ENCODE measurements around the gene C2CD3. TPM values are rescaled to one million over a fixed set of nuclear protein-coding genes. Genes with fewer than 3 reads are reported as not detected.

The C2CD3 gene, protein sequence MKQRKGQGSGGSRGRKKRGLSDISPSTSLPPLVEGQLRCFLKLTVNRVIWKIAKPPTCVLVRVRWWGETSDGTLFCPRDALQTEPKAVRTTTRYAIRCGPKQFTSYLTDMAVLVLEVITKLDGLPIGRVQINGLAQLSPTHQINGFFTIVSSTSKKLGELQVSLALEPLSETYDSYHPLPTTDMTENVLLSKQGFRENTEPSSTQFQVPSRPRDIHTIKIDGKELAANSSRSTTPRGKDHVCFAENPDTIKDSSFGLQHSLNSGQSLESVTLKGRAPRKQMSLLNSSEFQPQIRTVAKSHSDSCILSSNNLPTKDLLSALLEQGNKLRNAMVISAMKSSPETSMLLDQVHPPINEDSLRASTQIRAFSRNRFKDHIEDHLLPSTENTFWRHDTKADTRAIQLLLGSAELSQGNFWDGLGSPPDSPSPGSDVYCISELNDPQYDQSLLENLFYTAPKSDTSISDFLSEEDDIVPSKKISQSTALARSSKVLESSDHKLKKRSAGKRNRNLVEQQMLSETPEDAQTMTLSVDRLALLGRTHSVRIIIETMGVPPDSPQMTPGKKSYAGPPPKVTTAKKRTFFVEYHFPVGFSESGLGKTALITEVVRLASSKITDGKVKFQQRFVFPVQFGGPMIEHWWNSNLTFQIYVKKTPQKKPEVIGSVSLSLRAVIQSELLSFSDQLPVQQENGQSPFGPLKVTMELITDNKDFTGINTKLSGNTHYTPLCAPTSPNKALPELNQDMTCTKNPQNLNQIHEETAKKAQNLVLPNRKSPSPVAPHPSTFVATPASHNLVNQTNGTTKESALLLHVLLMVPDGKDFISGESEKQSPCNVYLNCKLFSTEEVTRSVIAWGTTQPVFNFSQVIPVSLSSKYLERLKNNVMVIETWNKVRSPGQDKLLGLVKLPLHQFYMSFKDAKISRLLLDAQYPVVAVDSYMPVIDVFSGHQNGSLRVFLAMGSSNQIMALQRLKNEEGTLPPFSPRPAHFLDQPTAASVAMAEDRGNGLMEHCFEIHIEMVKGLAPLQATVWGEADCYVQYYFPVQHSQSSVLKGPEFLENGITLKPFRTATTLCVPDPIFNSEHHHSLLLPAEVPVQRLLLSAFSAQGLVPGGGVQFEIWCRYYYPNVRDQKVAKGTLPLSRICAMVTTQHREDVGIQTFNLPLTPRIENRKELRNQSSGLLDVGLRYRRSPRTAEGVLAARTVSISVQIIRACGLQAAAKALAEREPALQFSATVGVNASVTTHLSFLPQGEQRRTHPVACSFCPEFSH (N-terminal part only)
- total RNA-seq = 10 to 100 TPM; 11.4 to 30.1 (median 25.3) TPM

GRCh38 chr11:74170694-74171629, at the start of gene C2CD3, which contains the start of gene PPME1:
TSS of gene C2CD3 (minus strand) at chr11:74171002. CDS start at chr11:74170792, 210 bp downstream.
TSS of gene PPME1 (plus strand) at chr11:74171289. CDS start at chr11:74171422, 133 bp downstream.
- TF ChIP-seq, protein P1, sequence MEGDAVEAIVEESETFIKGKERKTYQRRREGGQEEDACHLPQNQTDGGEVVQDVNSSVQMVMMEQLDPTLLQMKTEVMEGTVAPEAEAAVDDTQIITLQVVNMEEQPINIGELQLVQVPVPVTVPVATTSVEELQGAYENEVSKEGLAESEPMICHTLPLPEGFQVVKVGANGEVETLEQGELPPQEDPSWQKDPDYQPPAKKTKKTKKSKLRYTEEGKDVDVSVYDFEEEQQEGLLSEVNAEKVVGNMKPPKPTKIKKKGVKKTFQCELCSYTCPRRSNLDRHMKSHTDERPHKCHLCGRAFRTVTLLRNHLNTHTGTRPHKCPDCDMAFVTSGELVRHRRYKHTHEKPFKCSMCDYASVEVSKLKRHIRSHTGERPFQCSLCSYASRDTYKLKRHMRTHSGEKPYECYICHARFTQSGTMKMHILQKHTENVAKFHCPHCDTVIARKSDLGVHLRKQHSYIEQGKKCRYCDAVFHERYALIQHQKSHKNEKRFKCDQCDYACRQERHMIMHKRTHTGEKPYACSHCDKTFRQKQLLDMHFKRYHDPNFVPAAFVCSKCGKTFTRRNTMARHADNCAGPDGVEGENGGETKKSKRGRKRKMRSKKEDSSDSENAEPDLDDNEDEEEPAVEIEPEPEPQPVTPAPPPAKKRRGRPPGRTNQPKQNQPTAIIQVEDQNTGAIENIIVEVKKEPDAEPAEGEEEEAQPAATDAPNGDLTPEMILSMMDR (IDR thresholded peaks at IDR 0.05) = peak in 2 of 4 experiments; percentile 36 to 48
- TF ChIP-seq POLR2AphosphoS5 (IDR thresholded peaks at IDR 0.05) (peak; percentile 80), POLR2A (IDR thresholded peaks at IDR 0.05) (peak; percentile 55 to 65), EP300 (IDR thresholded peaks at IDR 0.05) (no peak)
- H3K4me3 ChIP-seq = peak within 1 kb of the TSS; percentile 75 to 76
- ATAC-seq = peak; percentile 99
- H3K27me3 ChIP-seq = no peaks in the 10 kb centered on the region
- no peaks in the 10 kb centered on the region for H3K9me3 ChIP-seq
- H3K27ac ChIP-seq = peak within 1 kb of the TSS; percentile 79 to 91 (median 90)
- H3K36me3 ChIP-seq = peaks cover 0 to 24% of the 10 kb centered on the region in 2 donors
- WGBS, 2 donors (ENCODE audit: low coverage in 1 of 2) = 0 to 1% methylated on average over 16 to 21 of the region's 68 CpGs
- peaks cover 5 to 45% (median 12%) of the 10 kb centered on the region in 3 donors for H3K4me1 ChIP-seq

- 93% methylated on average over 1 of the region's 1 CpG; no CpG with 5 or more reads in 1 of the 2 donors for WGBS, 2 donors (ENCODE audit: low coverage in 1 of 2)
- H3K4me1 ChIP-seq = no peaks in the 10 kb centered on the region
- no peak overlapping the region for H3K4me3 ChIP-seq
- no peak overlapping the region for H3K27ac ChIP-seq
- H3K36me3 ChIP-seq = peaks cover 0 to 9% of the 10 kb centered on the region in 2 donors
- TF ChIP-seq POLR2A (IDR thresholded peaks at IDR 0.05) (no peak), EP300 (IDR thresholded peaks at IDR 0.05) (no peak), POLR2AphosphoS5 (IDR thresholded peaks at IDR 0.05) (no peak)
- no peaks in the 10 kb centered on the region for H3K9me3 ChIP-seq
- H3K27me3 ChIP-seq = no peaks in the 10 kb centered on the region
- ATAC-seq = no peak
Observed at GRCh38 chr11:74220376-74220775, 49.6 kb upstream of the C2CD3 start.

- H3K9me3 ChIP-seq = no peaks in the 10 kb centered on the region
- no peak overlapping the region for H3K27ac ChIP-seq
- ATAC-seq = no peak
- TF ChIP-seq, protein P1 (IDR thresholded peaks at IDR 0.05) = no peak
- TF ChIP-seq EP300 (IDR thresholded peaks at IDR 0.05) = no peak
- H3K27me3 ChIP-seq = no peaks in the 10 kb centered on the region
- H3K36me3 ChIP-seq = peaks cover 6 to 60% of the 10 kb centered on the region in 2 donors
- 100% methylated on average over 2 of the region's 2 CpGs; no CpG with 5 or more reads in 1 of the 2 donors for WGBS, 2 donors (ENCODE audit: low coverage in 1 of 2)
- H3K4me3 ChIP-seq = no peak overlapping the region
- no peaks in the 10 kb centered on the region for H3K4me1 ChIP-seq
Observed at GRCh38 chr11:74212533-74212932, 41.7 kb upstream of the C2CD3 start.

DNA sequence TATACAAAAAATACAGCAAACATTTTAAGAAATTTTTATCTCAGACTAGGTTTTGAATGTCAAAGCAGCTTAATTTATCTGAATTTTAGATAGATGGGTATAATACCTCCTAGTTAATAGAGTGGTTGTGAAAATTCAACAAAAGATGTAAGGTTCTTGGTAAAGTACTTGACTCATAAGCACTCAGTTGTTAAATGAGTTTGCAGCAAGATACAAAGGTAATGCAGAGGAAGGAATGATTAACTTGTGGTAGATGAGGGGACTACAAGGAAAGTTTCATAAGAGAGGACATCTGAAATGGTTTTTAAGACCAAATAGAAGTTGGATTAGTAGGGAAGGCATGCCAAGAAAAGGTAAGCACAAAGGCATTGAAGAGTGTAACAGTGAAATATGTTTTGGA, 37.7 kb upstream of the C2CD3 start:
- TF ChIP-seq POLR2AphosphoS5 (IDR thresholded peaks at IDR 0.05) (no peak), POLR2A (IDR thresholded peaks at IDR 0.05) (no peak), EP300 (IDR thresholded peaks at IDR 0.05) (no peak)
- TF ChIP-seq, protein P1 (IDR thresholded peaks at IDR 0.05) = no peak
- H3K4me3 ChIP-seq = no peak overlapping the region
- ATAC-seq = no peak
- H3K27me3 ChIP-seq = no peaks in the 10 kb centered on the region
- no peaks in the 10 kb centered on the region for H3K9me3 ChIP-seq
- no peak overlapping the region for H3K27ac ChIP-seq
- H3K4me1 ChIP-seq = no peaks in the 10 kb centered on the region
- H3K36me3 ChIP-seq = peaks cover 6 to 90% of the 10 kb centered on the region in 2 donors

Measured in gastroesophageal sphincter (tissue), 4 donors.